ENCODE data around the gene CPTP. TPM values are rescaled to one million over a fixed set of nuclear protein-coding genes. Genes with fewer than 3 reads are reported as not detected.
A peak's percentile ranks its signal among the peaks of the same experiment; 100 is the strongest.

The CPTP gene
- total RNA-seq, 1 donor from 2014 or later = 17.5 TPM

GRCh38 chr1:1374929-1375662, 50.5 kb downstream of the CPTP start, which contains the start of gene AURKAIP1:
TSS of gene AURKAIP1 (minus strand) at chr1:1375207. CDS start at chr1:1374756, 451 bp downstream.
- peak; percentile 39 for TF ChIP-seq CTCF (IDR thresholded peaks at IDR 0.05; ENCODE audit: unreplicated experiment)
- Mint-ChIP-seq H3K4me3 (ENCODE audit: low read depth) (peak within 1 kb of the TSS; percentile 87), H3K27me3 (no peaks in the 10 kb centered on the region), H3K36me3 (ENCODE audit: insufficient read depth) (peaks cover 3% of the 10 kb centered on the region), H3K27ac (peak within 1 kb of the TSS; percentile 96), H3K4me1 (ENCODE audit: low read depth) (peaks cover 3% of the 10 kb centered on the region), H3K9me3 (ENCODE audit: low read depth) (no peaks in the 10 kb centered on the region)
- peak; percentile 94 for DNase-seq (ENCODE audit: low spot score, unreplicated experiment)

DNA sequence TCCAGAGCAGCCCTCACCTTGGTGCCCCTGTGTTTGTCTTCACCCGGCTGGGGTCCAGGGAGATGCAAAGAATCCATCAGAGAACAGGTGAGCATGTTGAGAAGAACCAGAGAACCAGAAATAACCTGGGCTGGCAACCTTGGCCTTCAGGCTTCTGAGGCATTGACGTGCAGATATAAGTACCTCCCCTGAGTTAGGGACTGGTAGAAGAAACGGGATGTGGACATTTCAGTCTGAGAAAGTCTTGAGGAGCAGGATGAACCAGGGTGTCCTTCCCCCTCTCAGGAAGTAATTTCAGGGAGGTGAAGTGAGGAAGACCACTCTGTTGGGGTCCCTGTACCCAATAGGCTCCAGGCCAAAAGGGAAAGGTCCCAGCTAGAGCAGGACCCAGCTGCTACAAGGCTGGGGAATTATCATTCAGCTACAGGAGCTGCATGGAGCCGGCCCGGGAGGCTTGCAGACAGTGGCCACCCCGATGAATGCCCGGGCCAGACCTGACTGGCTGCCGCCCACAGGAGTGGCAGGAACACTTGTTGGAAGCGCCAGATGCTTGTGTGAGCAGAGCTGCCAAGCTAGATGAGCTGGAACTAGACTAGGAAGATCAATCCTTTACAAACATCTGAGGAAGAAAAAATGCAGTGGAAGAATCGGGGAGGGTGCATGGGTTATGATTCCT, 52.1 kb downstream of the CPTP start:
- Mint-ChIP-seq H3K27ac (no peak overlapping the region), H3K4me3 (ENCODE audit: low read depth) (peak overlapping the region; percentile 56), H3K9me3 (ENCODE audit: low read depth) (no peaks in the 10 kb centered on the region), H3K27me3 (no peaks in the 10 kb centered on the region), H3K4me1 (ENCODE audit: low read depth) (peaks cover 3% of the 10 kb centered on the region), H3K36me3 (ENCODE audit: insufficient read depth) (peaks cover 3% of the 10 kb centered on the region)
- no peak for DNase-seq (ENCODE audit: low spot score, unreplicated experiment)
- no peak for TF ChIP-seq CTCF (IDR thresholded peaks at IDR 0.05; ENCODE audit: unreplicated experiment)

DNA sequence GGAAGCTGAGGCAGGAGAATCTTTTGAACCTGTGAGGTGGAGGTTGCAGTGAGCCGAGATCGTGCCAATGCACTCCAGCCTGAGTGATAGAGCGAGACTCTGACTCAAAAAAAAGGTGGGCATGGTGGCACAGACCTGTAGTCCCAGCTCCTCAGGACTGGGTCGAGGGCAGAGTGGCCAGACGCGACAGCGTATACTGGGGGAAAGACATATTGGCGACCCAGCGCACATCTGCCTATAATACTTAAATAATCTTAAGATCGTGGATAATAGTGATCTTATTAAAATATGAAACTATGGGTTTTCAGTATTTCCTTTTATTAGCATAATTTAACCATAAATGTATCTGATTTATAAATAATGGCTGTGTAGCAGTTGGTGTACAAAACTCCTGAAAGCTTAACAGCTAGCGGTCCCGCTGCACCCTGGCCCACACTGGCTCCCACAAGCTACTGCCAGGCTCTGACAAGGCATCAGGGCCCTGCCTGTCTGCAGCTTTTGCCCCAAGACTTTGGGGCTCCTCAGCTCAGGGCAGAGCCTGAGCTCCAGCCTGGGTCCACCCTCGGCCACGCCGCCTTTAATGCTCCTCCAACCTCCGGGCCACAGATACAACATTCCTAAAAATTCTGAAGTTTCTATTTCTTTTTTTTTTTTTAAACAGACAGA, 53.1 kb downstream of the CPTP start:
- no peaks in the 10 kb centered on the region for H3K9me3 Mint-ChIP-seq (ENCODE audit: low read depth)
- H3K27me3 Mint-ChIP-seq = no peaks in the 10 kb centered on the region
- TF ChIP-seq CTCF (IDR thresholded peaks at IDR 0.05; ENCODE audit: unreplicated experiment) = no peak
- DNase-seq (ENCODE audit: low spot score, unreplicated experiment) = no peak
- H3K4me1 Mint-ChIP-seq (ENCODE audit: low read depth) = peaks cover 3% of the 10 kb centered on the region
- no peak overlapping the region for H3K27ac Mint-ChIP-seq
- H3K36me3 Mint-ChIP-seq (ENCODE audit: insufficient read depth) = peaks cover 2% of the 10 kb centered on the region
- no peak overlapping the region for H3K4me3 Mint-ChIP-seq (ENCODE audit: low read depth)

Small RNA genes lying within 50 kb of the gene (microRNA-seq; reads per million reads assigned to microRNA genes)
- gene MIR6726 (ENCODE audit: borderline number of aligned reads, unreplicated experiment) = 9.0 reads per million, percentile 14 among the genes with 10 or more reads in this experiment
- not detected for gene MIR6727 (ENCODE audit: borderline number of aligned reads, unreplicated experiment)
- gene MIR6808 (ENCODE audit: borderline number of aligned reads, unreplicated experiment) = not detected

Other genes starting within 250 kb of the CPTP start
- gene C1orf159, start 208.7 kb upstream of the CPTP start, total RNA-seq = 21.3 and 23.2 TPM in 2 replicates
- 5.0 and 5.5 TPM in 2 replicates for gene TTLL10, start 150.9 kb upstream of the CPTP start, total RNA-seq
- 0.48 TPM in 1 of 2 replicates, not detected in the other for gene TNFRSF18, start 118.2 kb upstream of the CPTP start, total RNA-seq
- 0.33 and 0.38 TPM in 2 replicates for gene TNFRSF4, start 110.6 kb upstream of the CPTP start, total RNA-seq
- gene SDF4, start 92.8 kb upstream of the CPTP start, total RNA-seq = 103 and 107 TPM in 2 replicates
- 31.7 and 31.9 TPM in 2 replicates for gene B3GALT6, start 92.6 kb upstream of the CPTP start, total RNA-seq
- 1.7 and 2.7 TPM in 2 replicates for gene C1QTNF12, start 78.1 kb upstream of the CPTP start, total RNA-seq
- gene UBE2J2, start 50.9 kb upstream of the CPTP start, total RNA-seq = 67.0 and 73.6 TPM in 2 replicates
- 7.4 and 11.3 TPM in 2 replicates for gene SCNN1D, start 44.4 kb upstream of the CPTP start, total RNA-seq
- gene ACAP3, start 16.9 kb upstream of the CPTP start, total RNA-seq = 111 and 124 TPM in 2 replicates
- gene PUSL1, start 16.2 kb upstream of the CPTP start, total RNA-seq = 13.8 and 17.9 TPM in 2 replicates
- 163 and 177 TPM in 2 replicates for gene INTS11, start 142 bp upstream of the CPTP start, total RNA-seq
- 1.1 and 1.2 TPM in 2 replicates for gene TAS1R3, start 6.5 kb downstream of the CPTP start, total RNA-seq
- 60.1 and 63.1 TPM in 2 replicates for gene DVL1, start 24.6 kb downstream of the CPTP start, total RNA-seq
- 24.3 and 25.0 TPM in 2 replicates for gene MXRA8, start 33.8 kb downstream of the CPTP start, total RNA-seq
- gene AURKAIP1, start 50.4 kb downstream of the CPTP start, total RNA-seq = 107 TPM in 2 replicates
- 381 and 386 TPM in 2 replicates for gene CCNL2, start 74.5 kb downstream of the CPTP start, total RNA-seq
- gene MRPL20, start 82.5 kb downstream of the CPTP start, total RNA-seq = 104 and 109 TPM in 2 replicates
- gene ANKRD65, start 96.5 kb downstream of the CPTP start, total RNA-seq = 15.1 and 18.1 TPM in 2 replicates
- 29.7 and 36.8 TPM in 2 replicates for gene VWA1, start 110.9 kb downstream of the CPTP start, total RNA-seq
- gene ATAD3C, start 124.9 kb downstream of the CPTP start, total RNA-seq = 1.6 and 1.9 TPM in 2 replicates
- 36.7 and 42.0 TPM in 2 replicates for gene ATAD3B, start 147.0 kb downstream of the CPTP start, total RNA-seq
- 37.4 and 38.8 TPM in 2 replicates for gene ATAD3A, start 187.4 kb downstream of the CPTP start, total RNA-seq
- gene TMEM240, start 215.8 kb downstream of the CPTP start, total RNA-seq = 5.1 and 6.6 TPM in 2 replicates

All from progenitor cell of endocrine pancreas (in vitro differentiated cells).